ENCODE data around the gene CCDC69. TPM values are rescaled to one million over a fixed set of nuclear protein-coding genes. Genes with fewer than 3 reads are reported as not detected.

The CCDC69 gene
- total and polyA plus RNA-seq, 10 of the 15 experiments (the other 5 are each of a cell fraction or from before 2014, with no cell fraction given): 13.5 to 106 (median 70.1) TPM

DNA sequence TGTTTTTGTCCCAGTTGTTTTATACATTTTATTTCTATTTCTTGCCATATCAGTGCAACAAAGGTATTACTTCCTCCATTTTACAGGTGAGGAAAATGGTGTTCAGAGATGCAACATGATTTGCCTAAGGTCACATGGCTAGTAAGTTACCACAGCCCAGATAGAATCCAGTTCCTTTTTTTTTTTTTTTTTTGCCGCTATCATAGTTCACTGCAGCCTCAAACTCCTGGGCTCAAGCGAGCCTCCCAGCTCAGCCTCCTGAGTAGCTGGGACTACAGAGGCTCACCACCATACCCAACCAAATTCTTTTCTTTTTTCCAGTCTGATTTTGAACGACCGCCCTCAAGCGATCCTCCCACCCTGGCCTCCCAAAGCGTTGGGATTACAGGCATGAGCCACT, 480 bp upstream of the CCDC69 start (continued):
- TF ChIP-seq, protein P1, sequence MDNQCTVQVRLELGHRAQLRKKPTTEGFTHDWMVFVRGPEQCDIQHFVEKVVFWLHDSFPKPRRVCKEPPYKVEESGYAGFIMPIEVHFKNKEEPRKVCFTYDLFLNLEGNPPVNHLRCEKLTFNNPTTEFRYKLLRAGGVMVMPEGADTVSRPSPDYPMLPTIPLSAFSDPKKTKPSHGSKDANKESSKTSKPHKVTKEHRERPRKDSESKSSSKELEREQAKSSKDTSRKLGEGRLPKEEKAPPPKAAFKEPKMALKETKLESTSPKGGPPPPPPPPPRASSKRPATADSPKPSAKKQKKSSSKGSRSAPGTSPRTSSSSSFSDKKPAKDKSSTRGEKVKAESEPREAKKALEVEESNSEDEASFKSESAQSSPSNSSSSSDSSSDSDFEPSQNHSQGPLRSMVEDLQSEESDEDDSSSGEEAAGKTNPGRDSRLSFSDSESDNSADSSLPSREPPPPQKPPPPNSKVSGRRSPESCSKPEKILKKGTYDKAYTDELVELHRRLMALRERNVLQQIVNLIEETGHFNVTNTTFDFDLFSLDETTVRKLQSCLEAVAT (IDR thresholded peaks at IDR 0.05): peak; percentile 89
- TF ChIP-seq, protein P2, sequence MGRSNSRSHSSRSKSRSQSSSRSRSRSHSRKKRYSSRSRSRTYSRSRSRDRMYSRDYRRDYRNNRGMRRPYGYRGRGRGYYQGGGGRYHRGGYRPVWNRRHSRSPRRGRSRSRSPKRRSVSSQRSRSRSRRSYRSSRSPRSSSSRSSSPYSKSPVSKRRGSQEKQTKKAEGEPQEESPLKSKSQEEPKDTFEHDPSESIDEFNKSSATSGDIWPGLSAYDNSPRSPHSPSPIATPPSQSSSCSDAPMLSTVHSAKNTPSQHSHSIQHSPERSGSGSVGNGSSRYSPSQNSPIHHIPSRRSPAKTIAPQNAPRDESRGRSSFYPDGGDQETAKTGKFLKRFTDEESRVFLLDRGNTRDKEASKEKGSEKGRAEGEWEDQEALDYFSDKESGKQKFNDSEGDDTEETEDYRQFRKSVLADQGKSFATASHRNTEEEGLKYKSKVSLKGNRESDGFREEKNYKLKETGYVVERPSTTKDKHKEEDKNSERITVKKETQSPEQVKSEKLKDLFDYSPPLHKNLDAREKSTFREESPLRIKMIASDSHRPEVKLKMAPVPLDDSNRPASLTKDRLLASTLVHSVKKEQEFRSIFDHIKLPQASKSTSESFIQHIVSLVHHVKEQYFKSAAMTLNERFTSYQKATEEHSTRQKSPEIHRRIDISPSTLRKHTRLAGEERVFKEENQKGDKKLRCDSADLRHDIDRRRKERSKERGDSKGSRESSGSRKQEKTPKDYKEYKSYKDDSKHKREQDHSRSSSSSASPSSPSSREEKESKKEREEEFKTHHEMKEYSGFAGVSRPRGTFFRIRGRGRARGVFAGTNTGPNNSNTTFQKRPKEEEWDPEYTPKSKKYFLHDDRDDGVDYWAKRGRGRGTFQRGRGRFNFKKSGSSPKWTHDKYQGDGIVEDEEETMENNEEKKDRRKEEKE (IDR thresholded peaks at IDR 0.05): no peak
- TF ChIP-seq KLF5 (IDR thresholded peaks at IDR 0.05; ENCODE audit: partially characterized antibody) (no peak), CBX3 (IDR thresholded peaks at IDR 0.05; ENCODE audit: borderline replicate concordance, low read depth) (no peak), CHD4 (IDR thresholded peaks at IDR 0.05) (no peak), TARDBP (IDR thresholded peaks at IDR 0.05; ENCODE audit: borderline replicate concordance) (no peak), SUZ12 (IDR thresholded peaks at IDR 0.05; ENCODE audit: unreplicated experiment) (no peak), FOS (IDR thresholded peaks at IDR 0.05; ENCODE audit: borderline replicate concordance, extremely low read depth, insufficient read length) (no peak), MTA2 (IDR thresholded peaks at IDR 0.05; ENCODE audit: low read depth) (no peak), NR2C1 (IDR thresholded peaks at IDR 0.05) (no peak), NRF1 (conservative IDR thresholded peaks at IDR 0.05; ENCODE audit: low read depth, low read length) (no peak), GATAD2B (conservative IDR thresholded peaks at IDR 0.05; ENCODE audit: low read depth) (no peak), TCF7 (IDR thresholded peaks at IDR 0.05; ENCODE audit: borderline replicate concordance) (no peak), KAT2A (conservative IDR thresholded peaks at IDR 0.05; ENCODE audit: control insufficient read depth, low read depth, low read length) (no peak), HDAC6 (IDR thresholded peaks at IDR 0.05; ENCODE audit: unreplicated experiment) (no peak)
- TF ChIP-seq, protein P3, sequence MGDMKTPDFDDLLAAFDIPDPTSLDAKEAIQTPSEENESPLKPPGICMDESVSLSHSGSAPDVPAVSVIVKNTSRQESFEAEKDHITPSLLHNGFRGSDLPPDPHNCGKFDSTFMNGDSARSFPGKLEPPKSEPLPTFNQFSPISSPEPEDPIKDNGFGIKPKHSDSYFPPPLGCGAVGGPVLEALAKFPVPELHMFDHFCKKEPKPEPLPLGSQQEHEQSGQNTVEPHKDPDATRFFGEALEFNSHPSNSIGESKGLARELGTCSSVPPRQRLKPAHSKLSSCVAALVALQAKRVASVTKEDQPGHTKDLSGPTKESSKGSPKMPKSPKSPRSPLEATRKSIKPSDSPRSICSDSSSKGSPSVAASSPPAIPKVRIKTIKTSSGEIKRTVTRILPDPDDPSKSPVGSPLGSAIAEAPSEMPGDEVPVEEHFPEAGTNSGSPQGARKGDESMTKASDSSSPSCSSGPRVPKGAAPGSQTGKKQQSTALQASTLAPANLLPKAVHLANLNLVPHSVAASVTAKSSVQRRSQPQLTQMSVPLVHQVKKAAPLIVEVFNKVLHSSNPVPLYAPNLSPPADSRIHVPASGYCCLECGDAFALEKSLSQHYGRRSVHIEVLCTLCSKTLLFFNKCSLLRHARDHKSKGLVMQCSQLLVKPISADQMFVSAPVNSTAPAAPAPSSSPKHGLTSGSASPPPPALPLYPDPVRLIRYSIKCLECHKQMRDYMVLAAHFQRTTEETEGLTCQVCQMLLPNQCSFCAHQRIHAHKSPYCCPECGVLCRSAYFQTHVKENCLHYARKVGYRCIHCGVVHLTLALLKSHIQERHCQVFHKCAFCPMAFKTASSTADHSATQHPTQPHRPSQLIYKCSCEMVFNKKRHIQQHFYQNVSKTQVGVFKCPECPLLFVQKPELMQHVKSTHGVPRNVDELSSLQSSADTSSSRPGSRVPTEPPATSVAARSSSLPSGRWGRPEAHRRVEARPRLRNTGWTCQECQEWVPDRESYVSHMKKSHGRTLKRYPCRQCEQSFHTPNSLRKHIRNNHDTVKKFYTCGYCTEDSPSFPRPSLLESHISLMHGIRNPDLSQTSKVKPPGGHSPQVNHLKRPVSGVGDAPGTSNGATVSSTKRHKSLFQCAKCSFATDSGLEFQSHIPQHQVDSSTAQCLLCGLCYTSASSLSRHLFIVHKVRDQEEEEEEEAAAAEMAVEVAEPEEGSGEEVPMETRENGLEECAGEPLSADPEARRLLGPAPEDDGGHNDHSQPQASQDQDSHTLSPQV (IDR thresholded peaks at IDR 0.05): no peak
- TF ChIP-seq, protein P4, sequence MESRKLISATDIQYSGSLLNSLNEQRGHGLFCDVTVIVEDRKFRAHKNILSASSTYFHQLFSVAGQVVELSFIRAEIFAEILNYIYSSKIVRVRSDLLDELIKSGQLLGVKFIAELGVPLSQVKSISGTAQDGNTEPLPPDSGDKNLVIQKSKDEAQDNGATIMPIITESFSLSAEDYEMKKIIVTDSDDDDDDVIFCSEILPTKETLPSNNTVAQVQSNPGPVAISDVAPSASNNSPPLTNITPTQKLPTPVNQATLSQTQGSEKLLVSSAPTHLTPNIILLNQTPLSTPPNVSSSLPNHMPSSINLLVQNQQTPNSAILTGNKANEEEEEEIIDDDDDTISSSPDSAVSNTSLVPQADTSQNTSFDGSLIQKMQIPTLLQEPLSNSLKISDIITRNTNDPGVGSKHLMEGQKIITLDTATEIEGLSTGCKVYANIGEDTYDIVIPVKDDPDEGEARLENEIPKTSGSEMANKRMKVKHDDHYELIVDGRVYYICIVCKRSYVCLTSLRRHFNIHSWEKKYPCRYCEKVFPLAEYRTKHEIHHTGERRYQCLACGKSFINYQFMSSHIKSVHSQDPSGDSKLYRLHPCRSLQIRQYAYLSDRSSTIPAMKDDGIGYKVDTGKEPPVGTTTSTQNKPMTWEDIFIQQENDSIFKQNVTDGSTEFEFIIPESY (IDR thresholded peaks at IDR 0.05): 0 out of 2 replicates have a peak, but pooled peaks have one; percentile 49
- TF ChIP-seq, protein P5, sequence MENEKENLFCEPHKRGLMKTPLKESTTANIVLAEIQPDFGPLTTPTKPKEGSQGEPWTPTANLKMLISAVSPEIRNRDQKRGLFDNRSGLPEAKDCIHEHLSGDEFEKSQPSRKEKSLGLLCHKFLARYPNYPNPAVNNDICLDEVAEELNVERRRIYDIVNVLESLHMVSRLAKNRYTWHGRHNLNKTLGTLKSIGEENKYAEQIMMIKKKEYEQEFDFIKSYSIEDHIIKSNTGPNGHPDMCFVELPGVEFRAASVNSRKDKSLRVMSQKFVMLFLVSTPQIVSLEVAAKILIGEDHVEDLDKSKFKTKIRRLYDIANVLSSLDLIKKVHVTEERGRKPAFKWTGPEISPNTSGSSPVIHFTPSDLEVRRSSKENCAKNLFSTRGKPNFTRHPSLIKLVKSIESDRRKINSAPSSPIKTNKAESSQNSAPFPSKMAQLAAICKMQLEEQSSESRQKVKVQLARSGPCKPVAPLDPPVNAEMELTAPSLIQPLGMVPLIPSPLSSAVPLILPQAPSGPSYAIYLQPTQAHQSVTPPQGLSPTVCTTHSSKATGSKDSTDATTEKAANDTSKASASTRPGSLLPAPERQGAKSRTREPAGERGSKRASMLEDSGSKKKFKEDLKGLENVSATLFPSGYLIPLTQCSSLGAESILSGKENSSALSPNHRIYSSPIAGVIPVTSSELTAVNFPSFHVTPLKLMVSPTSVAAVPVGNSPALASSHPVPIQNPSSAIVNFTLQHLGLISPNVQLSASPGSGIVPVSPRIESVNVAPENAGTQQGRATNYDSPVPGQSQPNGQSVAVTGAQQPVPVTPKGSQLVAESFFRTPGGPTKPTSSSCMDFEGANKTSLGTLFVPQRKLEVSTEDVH (IDR thresholded peaks at IDR 0.05; ENCODE audit: low read depth, partially characterized antibody): no peak

Measured in GM12878 (cell line).